Measurements from ENCODE around the gene CHRNA3.
A peak's percentile ranks its signal among the peaks of the same experiment; 100 is the strongest.

CHRNA3 gene

DNA sequence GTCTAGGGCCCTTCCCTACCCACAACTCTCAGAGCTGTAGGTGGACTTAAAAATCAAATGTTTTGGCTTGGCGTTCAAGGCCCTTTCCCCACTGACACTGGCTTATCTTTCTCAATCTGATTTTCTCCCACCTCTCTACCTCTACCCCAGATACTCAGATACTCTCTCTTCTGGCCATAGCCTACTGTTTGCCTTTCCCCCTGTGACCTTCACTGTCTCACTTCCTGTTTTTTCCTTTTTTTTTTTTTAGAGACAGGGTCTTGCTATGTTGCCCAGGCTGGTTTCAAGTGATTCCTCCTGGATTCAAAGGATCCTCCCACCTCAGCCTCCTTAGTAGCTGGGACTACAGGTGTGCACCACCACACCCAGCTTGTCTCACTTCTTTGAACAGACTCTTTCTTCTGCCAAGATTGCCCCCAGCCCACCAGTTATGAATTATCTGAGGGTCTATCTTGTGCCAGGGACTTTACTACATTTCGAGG is 15.6 kb upstream of the CHRNA3 start:
- no peak for DNase-seq

DNA sequence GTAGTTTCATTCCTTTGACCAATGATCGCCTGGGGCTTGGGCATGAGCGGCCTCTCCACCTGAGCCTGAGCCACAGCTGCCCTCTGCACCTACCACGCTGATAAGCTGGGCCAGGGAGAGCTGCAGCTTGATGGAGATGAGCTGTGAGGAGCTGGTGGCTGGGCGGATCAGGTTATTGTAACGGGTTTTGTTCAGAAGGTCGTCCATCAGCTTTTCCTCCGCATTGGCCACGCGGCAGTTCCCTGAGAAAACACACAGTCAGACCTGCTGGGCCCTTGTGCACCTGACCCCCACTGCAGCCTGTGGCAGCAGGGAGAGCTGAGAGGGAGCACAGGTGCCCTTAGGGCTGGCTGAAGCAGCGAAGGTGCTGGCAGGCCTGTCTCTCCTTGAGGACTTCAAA is 14.6 kb upstream of the CHRNA3 start:
- no peak for DNase-seq

DNA sequence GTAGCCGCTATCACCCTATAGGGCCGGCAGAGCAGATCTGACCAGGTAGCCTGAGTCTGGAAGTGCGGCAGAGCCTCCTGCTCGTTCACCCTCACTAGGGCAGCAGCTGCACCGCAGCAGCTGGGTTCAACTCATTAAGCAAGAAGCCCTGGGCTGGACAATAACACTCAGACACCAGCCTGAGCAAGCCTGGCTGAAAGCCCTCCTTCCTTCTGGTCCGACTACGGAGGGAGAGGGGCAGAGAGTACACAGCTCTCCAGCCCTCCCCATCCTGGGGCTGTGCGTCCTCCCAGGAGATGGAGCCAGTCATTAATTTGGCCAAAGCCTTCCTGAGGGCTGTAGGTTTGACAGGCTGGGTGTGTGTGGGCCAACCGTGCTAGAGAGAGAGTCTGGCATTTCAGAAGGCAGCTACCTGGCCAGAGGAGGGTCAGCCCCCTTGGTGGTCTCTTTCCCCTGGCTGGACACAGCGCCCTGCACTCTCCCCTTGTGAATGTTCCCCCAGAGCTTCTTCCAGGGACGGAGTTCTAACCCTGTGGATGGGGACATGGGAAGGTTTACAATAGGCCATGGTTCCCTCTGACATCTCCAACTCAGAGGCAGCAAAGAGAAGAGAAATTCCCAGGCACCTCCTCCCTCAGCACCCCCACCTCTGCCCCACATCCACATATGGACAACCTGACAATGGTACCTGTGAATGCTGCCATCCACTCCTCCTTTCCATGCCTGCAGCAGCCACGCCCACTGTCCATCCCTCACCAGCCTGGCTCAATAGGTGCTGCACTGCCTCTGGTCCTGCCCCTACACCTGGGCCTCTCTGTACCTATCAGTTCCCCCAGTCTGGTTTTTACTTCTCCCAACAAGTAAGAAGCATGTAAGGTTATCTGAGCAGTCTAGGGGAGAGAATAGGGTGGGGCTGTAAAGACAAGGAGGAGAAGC is 13.7 kb upstream of the CHRNA3 start:
- no peak for DNase-seq

DNA sequence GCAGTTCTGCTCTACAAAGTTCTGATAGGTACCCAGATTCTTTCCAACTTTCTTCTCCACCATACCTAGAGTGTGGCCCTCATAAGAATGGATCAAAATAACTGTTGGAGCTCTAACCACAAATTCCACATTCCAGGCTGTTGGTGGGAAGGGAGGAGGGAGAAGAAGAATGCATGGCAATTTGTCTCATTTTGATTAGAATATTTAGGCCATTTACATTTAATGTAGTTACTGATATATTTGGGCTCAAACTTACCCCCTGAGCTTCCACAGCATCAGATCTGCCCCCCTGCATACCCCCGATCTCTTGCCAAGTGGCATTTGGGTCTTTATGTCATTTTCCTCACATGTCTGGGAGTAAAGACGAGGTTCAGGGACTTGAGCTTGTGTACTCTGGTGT is 12.6 kb upstream of the CHRNA3 start:
- DNase-seq = no peak

DNA sequence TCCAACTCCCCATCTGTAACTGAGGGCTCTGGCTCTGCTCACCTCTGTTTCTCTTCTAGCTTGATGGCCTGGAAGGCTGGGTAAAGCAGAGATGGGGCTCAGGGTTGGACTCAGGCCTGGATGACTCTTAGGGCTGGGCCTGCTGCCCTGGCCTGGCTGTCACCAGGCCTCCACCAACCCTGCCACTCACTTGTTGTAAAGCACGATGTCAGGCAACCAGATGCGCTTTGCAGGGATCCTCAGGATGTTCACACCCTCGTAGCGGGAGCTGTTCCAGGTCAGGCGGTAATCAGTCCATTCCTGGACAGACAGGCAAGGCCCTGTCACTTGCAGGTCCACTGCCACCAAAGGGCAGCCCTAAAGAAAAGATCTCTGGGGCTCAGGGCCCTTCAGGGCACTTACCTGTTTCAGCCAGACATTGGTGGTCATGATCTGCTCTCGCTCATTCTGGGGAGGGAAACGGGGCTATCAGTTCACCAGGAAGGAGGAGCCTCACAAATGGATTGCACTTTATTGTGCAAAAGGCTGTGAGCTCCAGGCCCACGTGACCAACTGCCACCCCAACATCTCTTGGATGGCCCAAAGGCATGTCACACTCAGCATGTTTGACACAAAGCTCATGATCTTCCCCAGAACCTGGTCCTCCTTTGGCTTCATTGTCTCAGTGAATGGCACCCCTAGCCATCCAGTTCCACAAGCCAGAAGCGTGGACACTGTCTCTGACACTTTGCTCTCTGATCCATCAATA is 10.3 kb upstream of the CHRNA3 start:
- no peak for DNase-seq

DNA sequence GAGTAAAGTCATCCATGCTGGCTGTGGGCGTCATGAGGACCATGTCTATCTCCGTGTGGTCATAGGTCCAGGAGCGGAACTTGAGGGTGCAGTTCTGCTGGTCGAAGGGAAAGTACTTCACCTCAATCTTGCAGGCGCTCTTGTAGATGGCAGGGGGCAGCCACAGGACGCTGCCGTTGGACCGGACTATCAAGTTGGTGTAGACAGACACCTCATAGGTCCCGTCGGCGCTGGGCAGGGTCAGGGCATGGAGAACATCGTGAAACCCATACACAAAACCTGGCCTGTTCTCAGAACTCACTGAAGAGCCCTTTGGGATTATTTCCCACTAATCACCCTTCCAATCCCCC is 8.9 kb upstream of the CHRNA3 start:
- DNase-seq = no peak

DNA sequence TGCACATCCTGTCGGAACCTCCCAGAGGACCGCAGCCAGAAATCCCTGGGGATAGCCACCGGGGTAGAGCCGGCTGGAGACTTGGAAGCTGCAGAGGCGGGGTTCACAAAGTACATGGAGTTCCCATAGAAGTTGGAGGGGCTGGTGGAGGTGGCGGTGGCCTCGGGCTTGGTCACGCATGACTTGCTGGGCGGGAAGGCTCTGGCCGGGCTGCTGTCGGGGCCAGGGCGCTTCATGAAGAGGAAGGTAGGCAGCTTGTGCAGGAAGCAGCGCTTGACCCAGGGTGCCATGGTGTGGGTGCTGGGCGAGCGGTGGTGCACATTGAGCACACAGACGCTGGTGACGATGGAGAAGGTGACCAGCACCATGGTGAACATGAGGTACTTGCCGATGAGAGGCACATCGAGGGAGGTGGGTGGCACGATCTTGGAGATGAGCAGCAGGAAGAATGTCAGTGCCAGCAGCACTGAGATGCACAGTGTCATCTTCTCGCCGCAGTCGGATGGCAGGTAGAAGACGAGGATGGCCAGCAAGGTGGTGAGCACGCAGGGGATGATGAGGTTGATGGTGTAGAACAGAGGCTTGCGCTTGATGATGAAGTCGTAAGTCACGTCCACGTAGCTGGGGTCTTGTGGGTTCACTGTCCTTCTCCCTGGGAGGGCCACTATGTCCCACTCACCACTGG is 8.4 kb upstream of the CHRNA3 start:
- no peak for DNase-seq

DNA sequence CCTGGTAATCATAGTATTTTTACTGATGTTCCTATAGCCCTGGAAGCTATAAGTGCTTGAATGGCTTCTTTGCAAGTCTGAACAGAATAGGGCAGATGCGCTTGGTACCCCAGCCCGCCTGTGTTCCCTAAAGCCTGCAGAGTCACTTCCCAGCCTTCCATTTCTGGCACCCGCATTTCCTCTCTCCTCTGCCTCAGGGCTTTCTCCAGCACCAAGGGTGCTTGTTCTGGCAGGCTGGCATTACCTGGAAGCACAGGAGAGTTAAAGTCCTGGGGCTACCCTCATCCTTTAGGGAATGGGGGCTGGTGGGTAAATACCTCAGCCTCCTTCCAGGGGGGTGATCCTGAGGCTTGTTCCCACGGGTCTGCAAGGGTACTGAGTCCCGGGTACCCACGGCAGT is 7.4 kb upstream of the CHRNA3 start:
- no peak for DNase-seq

DNA sequence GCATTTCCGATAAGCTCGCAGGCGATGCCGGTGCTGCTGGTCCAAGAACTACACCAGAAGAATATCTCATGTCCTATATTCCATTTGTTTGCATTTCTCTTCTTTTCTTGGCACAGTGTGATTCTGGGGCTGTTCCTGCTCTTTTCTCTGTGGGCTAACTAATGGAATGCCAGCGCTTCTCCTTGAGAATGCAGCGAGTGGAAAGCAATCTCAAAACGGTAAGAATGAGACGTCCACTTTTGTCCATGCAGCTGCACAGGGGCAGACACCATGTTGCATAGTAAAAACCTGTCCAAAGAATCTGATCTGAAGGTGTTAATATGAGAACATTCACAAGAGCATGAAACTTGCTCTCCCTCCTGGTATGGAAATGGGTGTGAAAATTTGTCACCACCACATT is 6.6 kb upstream of the CHRNA3 start:
- no peak for DNase-seq

DNA sequence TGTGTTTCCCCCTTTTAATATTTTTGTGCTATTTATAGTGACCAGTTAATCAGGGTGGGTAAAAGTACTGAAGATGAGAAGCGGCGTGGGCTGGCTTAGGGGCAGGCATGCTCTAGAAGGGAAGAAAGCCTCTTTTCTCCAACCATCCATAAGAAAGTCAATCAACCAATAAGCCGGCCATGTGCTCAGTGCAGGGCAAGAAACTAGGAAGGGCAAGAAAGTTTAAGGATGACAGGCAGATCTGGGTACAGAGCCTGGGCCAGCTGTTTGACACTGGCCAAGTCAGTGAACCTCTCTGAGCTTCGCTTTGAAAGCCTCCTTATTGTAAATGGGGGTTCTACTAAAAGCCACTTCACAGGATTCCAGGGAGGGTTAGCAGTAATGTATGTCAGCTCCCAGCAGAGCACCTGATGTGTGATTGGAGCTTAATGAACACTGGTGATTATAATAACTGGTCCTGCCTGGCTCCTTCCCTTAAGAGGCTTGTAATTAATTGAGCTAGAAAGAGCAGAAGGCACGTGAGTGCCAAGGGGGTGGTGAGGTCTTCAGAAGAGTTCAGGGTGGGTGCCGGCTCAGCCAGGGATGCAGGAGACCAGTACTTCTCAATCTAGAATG is 5.7 kb upstream of the CHRNA3 start:
- no peak for DNase-seq

DNA sequence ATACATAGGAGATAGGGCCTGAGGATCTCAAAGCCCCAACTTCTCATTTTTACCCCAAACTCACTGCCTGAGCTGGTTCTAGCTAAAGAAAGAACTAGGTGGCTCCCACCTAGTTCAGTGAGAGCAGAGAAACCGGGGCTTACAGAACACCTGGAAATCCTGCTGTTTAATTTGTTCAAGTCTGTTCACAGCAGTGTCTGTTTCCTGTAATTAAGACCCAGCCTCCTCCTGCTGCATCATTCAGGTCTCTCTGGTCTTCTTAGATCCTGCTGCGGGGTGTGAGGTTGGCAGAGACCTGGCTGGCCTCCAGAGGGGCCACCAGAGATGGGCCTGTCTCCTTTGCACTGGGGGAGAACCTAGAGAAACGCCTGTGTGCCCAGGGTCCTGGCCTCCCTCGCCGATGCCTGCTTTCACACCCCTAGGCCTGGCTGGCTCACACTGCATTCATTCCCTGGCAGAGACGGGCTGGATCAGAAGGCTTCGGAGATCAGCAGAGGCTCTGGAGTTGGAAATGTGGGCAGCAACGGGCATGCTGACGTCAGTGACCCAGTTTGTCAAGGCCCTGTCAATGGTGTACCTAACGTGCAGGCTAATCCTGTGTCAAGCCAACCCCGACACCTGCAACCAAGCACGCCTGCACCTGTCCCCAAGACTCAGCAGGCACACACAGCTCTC is 4.9 kb upstream of the CHRNA3 start:
- DNase-seq = no peak

DNA sequence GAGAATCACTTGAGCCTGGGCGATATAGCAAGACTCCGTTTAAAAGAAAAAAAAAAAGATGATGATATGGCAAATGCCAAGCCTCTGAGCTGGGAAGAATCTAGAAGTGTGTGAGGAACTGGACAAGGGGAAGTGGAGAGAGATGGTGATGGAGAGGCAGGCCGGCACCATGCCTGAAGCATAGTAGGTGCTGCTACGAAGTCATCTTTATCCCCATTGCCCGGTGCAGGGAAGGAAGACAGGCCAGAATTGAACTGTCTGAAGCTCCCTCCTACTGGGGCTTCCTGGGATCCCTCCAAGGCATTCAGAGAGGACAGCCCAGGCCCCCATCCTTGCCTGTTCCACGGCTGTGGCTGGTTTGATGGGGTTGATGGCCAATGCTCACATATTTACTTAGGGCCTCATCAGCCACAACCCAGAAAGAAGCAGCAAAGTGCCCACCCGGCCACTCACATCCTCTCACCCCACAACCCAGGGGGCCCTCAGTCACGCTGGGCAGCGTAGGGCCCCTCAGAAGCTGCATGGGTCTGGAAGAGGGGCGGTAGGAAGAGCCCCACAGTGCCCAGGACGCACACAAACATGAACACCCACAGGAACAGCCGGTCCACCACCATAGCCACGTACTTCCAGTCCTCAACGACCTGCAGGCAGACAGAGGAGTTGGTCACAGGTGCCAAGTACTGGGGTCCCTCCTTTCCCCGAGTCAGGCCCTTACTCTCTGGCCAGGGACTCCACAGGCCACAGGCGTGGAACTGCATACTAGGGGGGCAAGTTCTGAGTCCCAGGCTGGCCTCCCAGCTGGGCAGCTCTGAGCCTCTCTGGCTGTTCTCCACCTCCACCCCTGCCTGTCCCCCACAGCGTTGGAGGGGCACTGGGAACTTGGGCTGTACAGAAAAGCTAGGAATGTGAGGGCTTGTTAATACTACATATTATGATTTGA is 4.1 kb upstream of the CHRNA3 start:
- no peak for DNase-seq

DNA sequence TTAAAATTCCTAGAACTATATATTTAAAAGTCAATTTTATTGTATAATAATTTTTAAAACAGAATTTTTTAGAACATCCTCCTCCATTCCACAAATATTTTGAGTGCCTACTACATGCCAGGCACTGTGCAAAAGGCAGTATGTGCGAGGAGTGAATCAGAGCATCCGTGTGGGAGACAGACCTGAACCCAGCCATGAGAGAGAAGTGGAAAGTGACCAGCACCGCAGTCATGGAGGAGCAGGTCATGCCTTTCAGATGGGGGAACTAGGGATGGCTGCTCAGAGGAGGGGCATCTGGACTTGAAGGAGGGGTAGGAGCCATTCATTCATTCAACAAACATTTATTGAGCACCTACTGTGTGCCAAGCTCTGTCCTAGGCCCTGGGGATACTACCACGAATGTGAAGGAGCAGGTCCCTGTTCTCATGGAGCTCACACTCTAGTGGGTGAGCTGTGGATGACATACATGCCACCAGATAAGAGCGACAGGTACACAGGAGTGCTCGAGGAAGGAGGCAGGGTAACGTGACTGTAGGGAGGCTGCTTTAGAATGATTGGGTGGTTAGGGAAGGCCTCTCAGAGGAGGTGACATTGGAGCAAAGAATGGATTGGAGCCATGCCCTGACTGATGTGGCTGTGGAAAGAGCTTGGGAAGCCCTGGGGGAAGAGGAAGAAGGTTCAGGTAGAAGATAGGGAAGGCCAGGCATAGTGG is 3.1 kb upstream of the CHRNA3 start:
- no peak for DNase-seq

DNA sequence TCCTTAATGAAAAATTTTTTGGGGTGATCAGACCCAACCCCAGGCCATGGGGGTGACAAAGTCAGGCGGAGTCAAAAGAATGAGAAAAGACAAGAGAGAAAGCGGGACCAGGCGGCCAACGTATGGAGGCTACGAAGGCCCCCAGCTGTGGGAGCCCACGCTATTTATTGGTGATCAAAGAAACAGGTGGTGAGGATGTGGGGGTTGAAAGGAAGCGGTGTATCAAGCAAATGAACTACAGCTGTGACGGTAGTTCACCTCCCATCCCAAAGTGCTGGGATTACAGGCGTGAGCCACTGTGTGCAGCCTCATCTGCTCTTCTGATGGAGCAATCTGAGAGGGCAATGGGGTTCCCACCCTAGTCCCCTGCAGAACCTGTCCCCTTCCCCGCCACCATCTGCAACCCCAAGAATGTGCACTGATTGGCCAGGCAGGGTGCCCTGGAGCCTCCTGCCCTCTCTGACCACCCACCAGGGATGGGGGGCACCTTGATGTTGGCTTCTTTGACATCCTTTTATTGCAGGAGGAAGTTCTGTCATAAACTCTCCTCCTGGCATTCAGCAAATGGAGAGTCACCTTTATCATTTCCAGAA is 1.1 kb upstream of the CHRNA3 start:
- no peak for DNase-seq

DNA sequence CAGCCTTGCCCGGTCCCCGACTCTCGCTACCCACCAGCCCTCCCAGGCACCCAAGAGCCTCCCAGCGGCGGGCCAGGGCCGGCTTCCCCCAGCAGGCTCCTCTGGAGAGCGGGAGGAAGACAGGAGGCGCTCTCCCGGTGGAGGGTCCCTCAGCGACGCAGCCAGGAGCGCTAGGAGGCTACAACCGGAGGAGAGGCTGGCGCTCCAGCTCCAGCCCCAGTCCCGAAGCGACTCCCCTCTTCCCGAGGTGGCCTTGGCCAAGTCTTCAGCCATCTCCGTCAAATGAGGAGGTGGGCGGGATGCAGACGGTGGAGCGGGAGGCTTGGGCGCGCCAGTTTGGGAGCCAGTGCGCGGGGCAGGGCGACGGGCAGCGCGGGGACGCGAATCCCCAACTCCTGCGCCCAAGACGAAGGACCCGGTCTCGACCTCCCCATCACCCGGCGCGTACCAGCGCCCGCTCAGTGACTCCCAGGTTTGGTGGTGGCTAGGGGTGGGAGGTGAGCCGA is 722 bp downstream of the CHRNA3 start:
- DNase-seq = no peak

DNA sequence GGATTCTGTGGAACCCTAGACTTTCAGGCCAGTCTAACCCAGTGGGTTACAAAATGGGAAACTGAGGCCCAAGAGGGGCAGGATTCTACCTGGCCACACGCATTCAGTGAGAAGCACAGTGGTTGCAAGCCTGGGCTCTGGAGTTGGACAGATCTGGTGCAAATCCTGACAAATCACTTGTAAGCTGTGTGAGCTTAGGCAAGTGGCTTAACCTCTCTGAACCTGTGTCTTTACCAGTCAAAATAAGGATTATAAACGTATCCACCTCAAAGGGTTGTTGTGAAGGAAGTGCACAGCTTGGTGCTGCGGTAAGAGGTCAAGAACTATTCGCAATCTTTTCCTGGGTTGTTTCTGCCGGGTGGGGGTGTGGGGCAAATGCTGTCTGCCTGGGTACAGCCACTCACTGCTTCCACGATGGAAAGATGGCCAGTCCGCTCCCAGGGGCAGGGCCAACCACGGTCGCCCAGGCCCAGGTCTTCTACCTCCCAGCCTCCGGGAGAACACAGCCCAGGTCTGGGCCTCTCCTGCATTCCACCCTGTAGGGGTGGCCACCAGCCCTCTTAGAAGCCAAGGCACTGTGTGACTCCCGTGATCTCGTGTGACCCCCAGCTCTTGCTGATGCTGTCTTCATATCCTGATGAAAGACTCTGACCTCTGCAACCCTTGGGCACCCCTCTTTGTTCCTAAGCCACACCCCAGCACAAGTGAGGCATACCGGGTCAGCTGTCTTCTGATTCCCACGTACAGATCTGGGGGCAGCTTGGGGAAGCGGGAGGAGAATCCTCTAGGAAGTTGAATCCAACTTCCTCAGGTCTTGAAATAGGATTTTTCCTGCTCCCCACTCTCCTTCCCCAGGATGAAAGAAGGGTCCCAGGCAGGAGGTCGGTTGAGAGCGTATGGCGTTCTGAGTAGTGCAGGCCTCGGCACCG is 1.5 kb downstream of the CHRNA3 start:
- no peak for DNase-seq

DNA sequence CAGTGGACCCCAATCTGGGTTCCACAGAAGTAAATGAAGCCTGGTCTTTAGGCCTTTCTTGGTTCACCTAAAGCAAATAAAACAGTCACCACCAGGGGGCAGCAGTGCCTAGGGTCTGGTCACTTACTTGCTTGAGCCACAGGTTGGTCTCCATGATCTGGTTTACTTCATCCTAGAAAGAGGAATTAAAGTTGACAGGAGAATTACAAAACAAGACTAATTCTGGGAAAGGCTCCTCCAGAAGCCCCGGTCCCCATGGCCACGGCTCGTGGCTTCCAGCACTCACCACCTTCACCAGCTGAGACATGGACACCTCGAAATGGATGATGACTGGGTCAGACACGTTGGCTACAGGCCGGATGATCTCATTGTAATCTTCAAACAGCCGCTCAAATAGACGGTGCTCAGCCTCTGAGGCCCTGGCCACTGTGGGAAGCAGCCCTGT is 2.3 kb downstream of the CHRNA3 start:
- peak; percentile 57 for DNase-seq

DNA sequence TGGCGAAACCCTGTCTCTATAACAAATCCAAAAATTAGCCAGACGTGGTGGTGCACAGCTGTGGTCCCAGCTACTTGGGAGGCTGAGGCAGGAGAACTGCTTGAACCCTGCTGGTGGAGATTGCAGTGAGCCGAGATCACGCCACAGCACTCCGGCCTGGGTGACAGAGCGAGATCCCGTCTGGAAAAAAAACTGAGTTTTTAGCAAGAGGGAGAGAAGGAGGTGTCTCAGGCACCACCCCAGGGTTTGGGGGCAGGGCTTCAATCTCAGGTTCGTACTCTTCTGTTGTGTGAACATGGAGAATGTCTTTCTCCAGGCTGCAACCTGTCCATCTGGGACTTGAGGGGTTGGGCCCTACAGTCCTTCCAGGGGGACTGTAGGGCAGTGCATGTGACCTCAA is 2.7 kb downstream of the CHRNA3 start:
- DNase-seq = no peak
